ENCODE data around the gene SLC23A3.

Gene SLC23A3

GRCh38 chr2:219175928-219176817 lies 6.3 kb upstream of the SLC23A3 start:
- DNase-seq: peak; percentile 53 to 58

GRCh38 chr2:219175486-219175885 lies 5.7 kb upstream of the SLC23A3 start:
- DNase-seq: no peak

- DNase-seq: no peak
These were observed 5.0 kb upstream of the SLC23A3 start for GRCh38 chr2:219174801-219175200.

- no peak for DNase-seq
These were observed 4.3 kb upstream of the SLC23A3 start for GRCh38 chr2:219174146-219174545.

GRCh38 chr2:219173176-219173575 lies 3.3 kb upstream of the SLC23A3 start:
- no peak for DNase-seq

- no peak for DNase-seq
These were observed 2.7 kb upstream of the SLC23A3 start for GRCh38 chr2:219172231-219173154.

- DNase-seq: peak; percentile 35 to 37
These were observed 1.4 kb upstream of the SLC23A3 start for GRCh38 chr2:219171231-219171651.

- no peak for DNase-seq
These were observed 897 bp downstream of the SLC23A3 start for GRCh38 chr2:219168932-219169331.

- DNase-seq: no peak
These were observed 1.3 kb downstream of the SLC23A3 start for GRCh38 chr2:219168526-219168925.

- DNase-seq: no peak
These were observed 1.8 kb downstream of the SLC23A3 start for GRCh38 chr2:219167997-219168396.

- DNase-seq: no peak
These were observed 4.5 kb downstream of the SLC23A3 start for GRCh38 chr2:219165058-219165911.

GRCh38 chr2:219163156-219163555 lies 6.7 kb downstream of the SLC23A3 start:
- no peak for DNase-seq

GRCh38 chr2:219161097-219161496 lies 8.7 kb downstream of the SLC23A3 start:
- no peak for DNase-seq

- peak; percentile 98 to 99 for DNase-seq
These were observed 9.4 kb downstream of the SLC23A3 start, which contains the start of gene NHEJ1 for GRCh38 chr2:219160186-219161017. TSS of gene NHEJ1 (minus strand) at chr2:219160815. CDS start at chr2:219158362, 2,453 bp downstream.

- no peak for DNase-seq
These were observed 10.1 kb downstream of the SLC23A3 start for GRCh38 chr2:219159771-219160185.

GRCh38 chr2:219158586-219158985 lies 11.2 kb downstream of the SLC23A3 start:
- DNase-seq: no peak

- DNase-seq: no peak
These were observed 11.8 kb downstream of the SLC23A3 start for GRCh38 chr2:219158025-219158424.

GRCh38 chr2:219157396-219157795 lies 12.4 kb downstream of the SLC23A3 start:
- DNase-seq: no peak

GRCh38 chr2:219155054-219155644 lies 14.7 kb downstream of the SLC23A3 start:
- DNase-seq: no peak

GRCh38 chr2:219149667-219150066 lies 20.2 kb downstream of the SLC23A3 start:
- no peak for DNase-seq

GRCh38 chr2:219142329-219142728 lies 27.5 kb downstream of the SLC23A3 start:
- DNase-seq: no peak
